ENCODE data around the gene DUSP1.

DUSP1 gene

DNA sequence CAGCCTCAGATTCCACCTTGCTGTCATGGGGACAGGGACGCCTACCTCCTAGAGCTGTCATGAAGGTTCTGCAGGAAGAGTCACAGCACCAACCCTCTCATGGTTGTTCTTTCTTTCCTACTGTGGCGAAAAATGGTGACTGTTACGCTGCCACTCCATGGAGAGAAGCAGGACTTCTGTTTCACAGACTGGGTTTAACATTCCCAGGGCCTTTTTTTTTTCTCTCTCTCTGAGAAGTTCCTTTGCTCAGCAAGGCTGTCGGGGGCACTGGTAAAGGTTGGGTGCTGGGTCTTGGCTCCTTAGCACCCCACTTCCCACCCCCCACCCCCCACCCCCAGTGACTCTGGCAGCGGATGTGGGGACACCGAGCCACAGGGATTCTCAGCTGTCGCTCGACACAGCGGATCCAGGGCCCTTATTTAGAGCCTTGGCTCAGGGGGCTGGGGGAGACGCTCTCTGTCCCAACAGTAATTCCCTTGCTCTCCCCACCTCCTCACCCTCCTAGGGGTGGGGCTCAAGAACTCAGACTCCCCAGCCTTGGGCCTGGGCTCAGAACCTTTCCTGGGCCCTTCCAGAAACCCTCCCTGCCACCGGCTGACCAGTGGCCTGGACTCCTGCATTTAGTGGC lies 34.4 kb downstream of the DUSP1 start:
- no peaks in the 10 kb centered on the region for H3K27me3 ChIP-seq (ENCODE audit: insufficient read depth, low read length, poor library complexity, severe bottlenecking)
- no peak overlapping the region for H3K4me2 ChIP-seq (ENCODE audit: low read depth, low read length, poor library complexity, severe bottlenecking)
- no peak overlapping the region for H3K9ac ChIP-seq (ENCODE audit: low read depth, low read length, poor library complexity, severe bottlenecking)
- TF ChIP-seq CTCF (conservative IDR thresholded peaks at IDR 0.05; ENCODE audit: low read length), result no peak
- no peak for TF ChIP-seq EZH2phosphoT487 (IDR thresholded peaks at IDR 0.05; ENCODE audit: borderline replicate concordance)
- no peaks in the 10 kb centered on the region for H3K36me3 ChIP-seq (ENCODE audit: insufficient read depth, low read length)
- H4K20me1 ChIP-seq (ENCODE audit: insufficient read depth, low read length, poor library complexity, severe bottlenecking), result no peaks in the 10 kb centered on the region
- H3K4me3 ChIP-seq (ENCODE audit: low read length, poor library complexity, severe bottlenecking), result no peak overlapping the region
- H3F3A ChIP-seq (ENCODE audit: low read depth), result no peaks in the 10 kb centered on the region
- H3K9me2 ChIP-seq (replicated peaks; ENCODE audit: low read depth, low read length), result no peaks in the 10 kb centered on the region
- no peak overlapping the region for H2AFZ ChIP-seq (ENCODE audit: low read length)
- no peaks in the 10 kb centered on the region for H3K9me3 ChIP-seq (ENCODE audit: insufficient read depth, low read depth, low read length)
- H3K79me2 ChIP-seq (ENCODE audit: insufficient read depth, low read length), result no peaks in the 10 kb centered on the region
- no peaks in the 10 kb centered on the region for H3K4me1 ChIP-seq (ENCODE audit: insufficient read depth, low read length, poor library complexity, severe bottlenecking)

GRCh38 chr5:172735141-172735831 lies 35.7 kb downstream of the DUSP1 start:
- Histone ChIP-seq H3F3A (ENCODE audit: low read depth) (no peaks in the 10 kb centered on the region), H3K36me3 (ENCODE audit: insufficient read depth, low read length) (no peaks in the 10 kb centered on the region), H3K4me2 (ENCODE audit: low read depth, low read length, poor library complexity, severe bottlenecking) (no peak overlapping the region), H3K9me3 (ENCODE audit: insufficient read depth, low read depth, low read length) (no peaks in the 10 kb centered on the region), H4K20me1 (ENCODE audit: insufficient read depth, low read length, poor library complexity, severe bottlenecking) (no peaks in the 10 kb centered on the region), H3K4me1 (ENCODE audit: insufficient read depth, low read length, poor library complexity, severe bottlenecking) (no peaks in the 10 kb centered on the region), H3K27me3 (ENCODE audit: insufficient read depth, low read length, poor library complexity, severe bottlenecking) (no peaks in the 10 kb centered on the region), H3K4me3 (ENCODE audit: low read length, poor library complexity, severe bottlenecking) (no peak overlapping the region), H3K9ac (ENCODE audit: low read depth, low read length, poor library complexity, severe bottlenecking) (no peak overlapping the region), H3K79me2 (ENCODE audit: insufficient read depth, low read length) (no peaks in the 10 kb centered on the region), H2AFZ (ENCODE audit: low read length) (no peak overlapping the region), H3K9me2 (replicated peaks; ENCODE audit: low read depth, low read length) (no peaks in the 10 kb centered on the region)
- no peak for TF ChIP-seq CTCF (conservative IDR thresholded peaks at IDR 0.05; ENCODE audit: low read length)
- no peak for TF ChIP-seq EZH2phosphoT487 (IDR thresholded peaks at IDR 0.05; ENCODE audit: borderline replicate concordance)

DNA sequence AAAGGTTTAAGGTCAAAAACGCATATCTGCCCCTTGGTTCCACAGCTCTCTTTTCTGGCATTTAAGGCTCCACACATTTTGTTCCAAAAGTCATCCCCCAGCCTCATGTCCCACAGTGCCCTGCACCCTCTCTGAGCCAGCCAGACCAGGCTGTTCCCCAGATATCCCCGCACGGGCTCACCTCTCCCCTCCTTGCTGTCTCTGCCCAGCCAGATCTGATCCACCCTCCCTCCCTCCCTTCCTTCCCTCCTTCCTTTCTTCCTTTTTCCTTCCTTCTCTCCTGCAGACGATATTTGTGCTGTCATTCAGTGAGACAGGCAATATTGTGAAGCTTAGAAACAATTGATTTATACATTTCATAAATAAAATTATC lies 37.0 kb downstream of the DUSP1 start:
- H2AFZ ChIP-seq (ENCODE audit: low read length), result no peak overlapping the region

More for the DNA sequence above, 37.0 kb downstream of the DUSP1 start:
- H3F3A ChIP-seq (ENCODE audit: low read depth), result no peaks in the 10 kb centered on the region
- H3K36me3 ChIP-seq (ENCODE audit: insufficient read depth, low read length), result no peaks in the 10 kb centered on the region
- H3K9me3 ChIP-seq (ENCODE audit: insufficient read depth, low read depth, low read length), result no peaks in the 10 kb centered on the region
- H3K79me2 ChIP-seq (ENCODE audit: insufficient read depth, low read length), result no peaks in the 10 kb centered on the region
- H3K9ac ChIP-seq (ENCODE audit: low read depth, low read length, poor library complexity, severe bottlenecking), result no peak overlapping the region
- H3K27me3 ChIP-seq (ENCODE audit: insufficient read depth, low read length, poor library complexity, severe bottlenecking), result no peaks in the 10 kb centered on the region
- no peak overlapping the region for H3K4me3 ChIP-seq (ENCODE audit: low read length, poor library complexity, severe bottlenecking)
- no peaks in the 10 kb centered on the region for H3K9me2 ChIP-seq (replicated peaks; ENCODE audit: low read depth, low read length)
- no peaks in the 10 kb centered on the region for H3K4me1 ChIP-seq (ENCODE audit: insufficient read depth, low read length, poor library complexity, severe bottlenecking)
- no peak overlapping the region for H3K4me2 ChIP-seq (ENCODE audit: low read depth, low read length, poor library complexity, severe bottlenecking)
- H4K20me1 ChIP-seq (ENCODE audit: insufficient read depth, low read length, poor library complexity, severe bottlenecking), result no peaks in the 10 kb centered on the region
- TF ChIP-seq EZH2phosphoT487 (IDR thresholded peaks at IDR 0.05; ENCODE audit: borderline replicate concordance), result no peak
- no peak for TF ChIP-seq CTCF (conservative IDR thresholded peaks at IDR 0.05; ENCODE audit: low read length)
